Measurements from ENCODE around the gene UBE2L5. TPM values are rescaled to one million over a fixed set of nuclear protein-coding genes. Genes with fewer than 3 reads are reported as not detected.

Gene UBE2L5
- total and polyA plus RNA-seq, 2 of the 13 experiments (the other 11 are each of a cell fraction or from before 2014, with no cell fraction given) = 0.13 TPM; not detected in 1

DNA sequence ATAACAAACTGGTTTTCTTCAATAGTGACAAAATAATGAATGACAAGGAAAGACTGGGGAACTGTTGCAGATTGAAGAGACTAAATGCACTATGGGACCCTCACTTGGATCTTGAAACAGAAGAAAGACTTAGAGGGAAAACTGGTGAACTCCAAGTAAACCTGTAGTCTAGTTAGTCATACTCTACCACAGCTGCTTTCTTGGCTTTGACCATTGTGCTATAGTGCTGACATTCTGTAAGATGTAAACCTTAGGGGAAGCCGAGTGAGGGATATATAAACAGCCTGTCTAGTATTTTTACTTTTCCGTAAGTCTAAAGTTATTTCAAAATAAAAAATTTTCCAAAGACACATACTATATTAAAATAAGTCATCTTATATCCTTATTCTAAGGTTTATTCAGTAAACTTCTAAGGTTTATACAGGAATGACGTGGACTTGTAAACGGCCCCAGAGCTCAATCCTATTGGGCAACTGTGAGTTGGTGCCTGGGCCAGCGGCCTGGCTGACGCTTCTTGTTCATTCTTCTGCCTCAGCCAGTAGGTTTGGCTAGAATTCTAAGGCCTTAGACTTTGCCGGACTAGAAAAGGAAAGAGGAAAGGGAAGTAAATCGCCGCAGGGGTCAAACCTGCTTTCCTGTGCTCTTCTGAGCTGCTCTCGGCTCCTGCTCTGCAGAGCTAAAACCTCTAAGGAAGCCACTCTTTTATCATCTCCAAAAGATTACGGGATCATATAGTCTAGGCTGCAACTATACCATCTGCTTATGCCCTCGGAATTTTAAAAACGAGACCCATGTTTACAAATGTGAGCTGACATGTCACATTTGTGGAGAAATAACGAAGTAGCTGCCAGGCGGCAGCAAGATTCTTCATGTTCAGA, 33.6 kb upstream of the UBE2L5 start:
- no peaks in the 10 kb centered on the region for H3K36me3 ChIP-seq (replicated peaks in 1 of 2; ENCODE audit: control insufficient read depth in 1 of 2, insufficient read depth in 2 of 2, low read length in 2 of 2)
- no peak for DNase-seq (ENCODE audit: low spot score)
- no peaks in the 10 kb centered on the region for H4K20me1 ChIP-seq (ENCODE audit: insufficient read depth, low read length)
- WGBS (ENCODE audit: low lambda C conversion rate) = 12% methylated on average over 15 of the region's 15 CpGs
- no TSS peak for BruUV-seq (replicated peaks)
- no peak for FAIRE-seq
- CTCF ChIA-PET (ENCODE audit: low intra/inter-chr PET ratio, low total read pairs) = no interaction called here
- peak overlapping the region; percentile 85 for H3K4me2 ChIP-seq (ENCODE audit: low read depth, low read length)
- H3K9me3 ChIP-seq (ENCODE audit: low read length) = no peaks in the 10 kb centered on the region
- peak; percentile 72 for ATAC-seq
- no peaks in the 10 kb centered on the region for H3K27me3 ChIP-seq (ENCODE audit: control insufficient read depth in 1 of 2, insufficient read depth in 2 of 2, low read length in 2 of 2)
- peak overlapping the region; percentile 52 to 59 (median 54) for H3K4me3 ChIP-seq (replicated peaks in 1 of 3; ENCODE audit: insufficient read depth in 1 of 3, low read depth in 2 of 3, low read length in 3 of 3)
- intact Hi-C loops (cut with micrococcal nuclease; ENCODE audit: unreplicated experiment) (no loop called here), in situ Hi-C loops (cut with HindIII; ENCODE audit: extremely low pct_ligation_motif_present, low pct_unique_long_range_greater_than_20kb) (no loop called here)
- POLR2A ChIA-PET = interaction anchor here (1.0 to 2.3 kb wide), 4 partner anchors 10 to 33 kb away, joined by 3 to 7 read pairs (median 4); partner anchors contain the start of gene UBE2L5
- H3K79me2 ChIP-seq (ENCODE audit: insufficient read depth, low read length) = no peaks in the 10 kb centered on the region
- peak overlapping the region; percentile 33 for H3K27ac ChIP-seq (ENCODE audit: extremely low read length, insufficient read depth, low read length)
- H3K9ac ChIP-seq (ENCODE audit: insufficient read depth, low read depth, low read length) = peak overlapping the region; percentile 57
- H2AFZ ChIP-seq (ENCODE audit: low read length) = peak overlapping the region; percentile 79
- peaks cover 34% of the 10 kb centered on the region for H3K4me1 ChIP-seq (ENCODE audit: insufficient read depth, low read length)
- TF ChIP-seq ZFX (CRISPR knock-in tag; IDR thresholded peaks at IDR 0.05; ENCODE audit: low read depth) = peak; percentile 25; the same call in 1 of the 2 replicates
- no peak for TF ChIP-seq ELF3 (CRISPR knock-in tag; IDR thresholded peaks at IDR 0.05)
- no peak for TF ChIP-seq ZNF431 (CRISPR knock-in tag; IDR thresholded peaks at IDR 0.05; ENCODE audit: borderline replicate concordance, low read depth)
- no peak for TF ChIP-seq ASH2L (IDR thresholded peaks at IDR 0.05; ENCODE audit: insufficient read length, low read depth, low read length)
- TF ChIP-seq, protein P1, sequence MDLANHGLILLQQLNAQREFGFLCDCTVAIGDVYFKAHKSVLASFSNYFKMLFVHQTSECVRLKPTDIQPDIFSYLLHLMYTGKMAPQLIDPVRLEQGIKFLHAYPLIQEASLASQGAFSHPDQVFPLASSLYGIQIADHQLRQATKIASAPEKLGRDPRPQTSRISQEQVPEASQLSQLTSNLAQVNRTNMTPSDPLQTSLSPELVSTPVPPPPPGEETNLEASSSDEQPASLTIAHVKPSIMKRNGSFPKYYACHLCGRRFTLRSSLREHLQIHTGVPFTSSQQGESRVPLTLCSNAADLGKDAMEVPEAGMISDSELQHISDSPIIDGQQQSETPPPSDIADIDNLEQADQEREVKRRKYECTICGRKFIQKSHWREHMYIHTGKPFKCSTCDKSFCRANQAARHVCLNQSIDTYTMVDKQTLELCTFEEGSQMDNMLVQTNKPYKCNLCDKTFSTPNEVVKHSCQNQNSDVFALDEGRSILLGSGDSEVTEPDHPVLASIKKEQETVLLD (CRISPR knock-in tag; IDR thresholded peaks at IDR 0.05; ENCODE audit: low read depth) = no peak
- no peak for TF ChIP-seq FLYWCH1 (CRISPR knock-in tag; IDR thresholded peaks at IDR 0.05)
- no peak for TF ChIP-seq TFDP1 (CRISPR knock-in tag; IDR thresholded peaks at IDR 0.05; ENCODE audit: borderline replicate concordance)
- no peak for TF ChIP-seq NFKBIZ (CRISPR knock-in tag; IDR thresholded peaks at IDR 0.05)
- no peak for TF ChIP-seq FOXP4 (CRISPR knock-in tag; IDR thresholded peaks at IDR 0.05)
- TF ChIP-seq CBX2 (IDR thresholded peaks at IDR 0.05; ENCODE audit: low read depth, low read length) = no peak
- no peak for TF ChIP-seq CBX2 (CRISPR knock-in tag; IDR thresholded peaks at IDR 0.05; ENCODE audit: low read depth)
- TF ChIP-seq PHF8 (CRISPR knock-in tag; IDR thresholded peaks at IDR 0.05) = 0 out of 2 replicates have a peak, but pooled peaks have one; percentile 18
- TF ChIP-seq PRDM10 (CRISPR knock-in tag; IDR thresholded peaks at IDR 0.05; ENCODE audit: low read depth) = no peak

All from HepG2 (cell line).